Measurements from ENCODE around the gene ZNF579.

Gene ZNF579

GRCh38 chr19:55567708-55568328 lies 12.8 kb downstream of the ZNF579 start:
- no peak for TF ChIP-seq FOXP2 (optimal IDR thresholded peaks at IDR 0.05; ENCODE audit: borderline replicate concordance, extremely low read depth, extremely low read length, insufficient read depth)
- no peak for TF ChIP-seq REST (IDR thresholded peaks at IDR 0.05; ENCODE audit: insufficient read depth in 1 of 2, low read depth in 2 of 2, low read length in 2 of 2)

- TF ChIP-seq REST (IDR thresholded peaks at IDR 0.05; ENCODE audit: insufficient read depth in 1 of 2, low read depth in 2 of 2, low read length in 2 of 2) (no peak), SIN3A (IDR thresholded peaks at IDR 0.05; ENCODE audit: borderline replicate concordance, insufficient read depth, low read length) (no peak)
Measured at GRCh38 chr19:55566823-55567222, 13.8 kb downstream of the ZNF579 start.

- no peak for TF ChIP-seq TAF1 (IDR thresholded peaks at IDR 0.05; ENCODE audit: borderline replicate concordance, insufficient read depth, low read length)
- TF ChIP-seq REST (IDR thresholded peaks at IDR 0.05; ENCODE audit: insufficient read depth in 1 of 2, low read depth in 2 of 2, low read length in 2 of 2), result no peak
- no peak for TF ChIP-seq FOXP2 (optimal IDR thresholded peaks at IDR 0.05; ENCODE audit: borderline replicate concordance, extremely low read depth, extremely low read length, insufficient read depth)
- no peak for TF ChIP-seq SIN3A (IDR thresholded peaks at IDR 0.05; ENCODE audit: borderline replicate concordance, insufficient read depth, low read length)
- TF ChIP-seq POLR2AphosphoS5 (IDR thresholded peaks at IDR 0.05; ENCODE audit: low read depth, low read length), result no peak
Measured at GRCh38 chr19:55563261-55563690, 17.4 kb downstream of the ZNF579 start.

- TF ChIP-seq TAF1 (IDR thresholded peaks at IDR 0.05; ENCODE audit: borderline replicate concordance, insufficient read depth, low read length) (no peak), POLR2AphosphoS5 (IDR thresholded peaks at IDR 0.05; ENCODE audit: low read depth, low read length) (no peak)
Measured at GRCh38 chr19:55559684-55560083, 21.0 kb downstream of the ZNF579 start.

- no peak for TF ChIP-seq FOXP2 (optimal IDR thresholded peaks at IDR 0.05; ENCODE audit: borderline replicate concordance, extremely low read depth, extremely low read length, insufficient read depth)
- no peak for TF ChIP-seq TAF1 (IDR thresholded peaks at IDR 0.05; ENCODE audit: borderline replicate concordance, insufficient read depth, low read length)
- TF ChIP-seq REST (IDR thresholded peaks at IDR 0.05; ENCODE audit: insufficient read depth in 1 of 2, low read depth in 2 of 2, low read length in 2 of 2), result no peak
- no peak for TF ChIP-seq SIN3A (IDR thresholded peaks at IDR 0.05; ENCODE audit: borderline replicate concordance, insufficient read depth, low read length)
- TF ChIP-seq POLR2AphosphoS5 (IDR thresholded peaks at IDR 0.05; ENCODE audit: low read depth, low read length), result no peak
Measured at GRCh38 chr19:55554741-55555152, 25.9 kb downstream of the ZNF579 start.

All from PFSK-1 (cell line).